ENCODE results near the gene SPESP1. TPM values are rescaled to one million over a fixed set of nuclear protein-coding genes. Genes with fewer than 3 reads are reported as not detected.
A peak's percentile ranks its signal among the peaks of the same experiment; 100 is the strongest.

The SPESP1 gene
- total and polyA plus RNA-seq, 2 of the 8 experiments (the other 6 are each of a cell fraction or from before 2014, with no cell fraction given): not detected

GRCh38 chr15:68897016-68897415 lies 33.3 kb upstream of the SPESP1 start:
- WGBS, 2 experiments (ENCODE audit: extremely low coverage in 1 of 2, insufficient coverage in 1 of 2, insufficient read length in 1 of 2, insufficient replicate concordance in 2 of 2, low coverage in 1 of 2, low lambda C conversion rate in 2 of 2, missing lambda C conversion rate in 1 of 2): 81% methylated on average over 1 of the region's 1 CpG; no CpG with 5 or more reads in 1 of the 2 experiments
- TF ChIP-seq TBP (IDR thresholded peaks at IDR 0.05; ENCODE audit: low read depth, low read length): no peak
- TF ChIP-seq BCL11A (IDR thresholded peaks at IDR 0.05; ENCODE audit: low read depth in 2 of 2, low read length in 2 of 2): no peak
- TF ChIP-seq RAD21 (IDR thresholded peaks at IDR 0.05 in 1 of 2, conservative IDR thresholded peaks at IDR 0.05 in 1 of 2; ENCODE audit: low read depth in 2 of 2, low read length in 2 of 2): no peak
- TF ChIP-seq MAFK (IDR thresholded peaks at IDR 0.05; ENCODE audit: low read depth, low read length): no peak
- no peak for TF ChIP-seq CBX5 (IDR thresholded peaks at IDR 0.05; ENCODE audit: low read depth, low read length)
- no peak for TF ChIP-seq CEBPB (IDR thresholded peaks at IDR 0.05; ENCODE audit: low read depth, low read length)
- TF ChIP-seq JUND (IDR thresholded peaks at IDR 0.05; ENCODE audit: low read length): no peak
- TF ChIP-seq SIX5 (IDR thresholded peaks at IDR 0.05; ENCODE audit: low read depth, low read length): no peak
- no peak for TF ChIP-seq TAF1 (IDR thresholded peaks at IDR 0.05; ENCODE audit: low read depth, low read length)
- no peak for TF ChIP-seq EP300 (IDR thresholded peaks at IDR 0.05; ENCODE audit: borderline replicate concordance in 1 of 2, low read depth in 2 of 2, low read length in 2 of 2)
- TF ChIP-seq SRF (IDR thresholded peaks at IDR 0.05; ENCODE audit: low read depth, low read length): no peak
- TF ChIP-seq YY1 (IDR thresholded peaks at IDR 0.05; ENCODE audit: low read depth, low read length): no peak
- TF ChIP-seq JUN (IDR thresholded peaks at IDR 0.05; ENCODE audit: low read depth, low read length): no peak
- no peak for TF ChIP-seq CHD1 (IDR thresholded peaks at IDR 0.05; ENCODE audit: low read depth, low read length)
- no peak for TF ChIP-seq KDM5A (IDR thresholded peaks at IDR 0.05; ENCODE audit: low read length)
- no peak for TF ChIP-seq SP1 (IDR thresholded peaks at IDR 0.05; ENCODE audit: low read depth, low read length)

More at GRCh38 chr15:68897016-68897415, 33.3 kb upstream of the SPESP1 start:
- H3K18ac ChIP-seq (ENCODE audit: extremely low read depth, low read length): no peak overlapping the region
- peak overlapping the region; percentile 50; the same call in 1 of the 2 replicates for H2AFZ ChIP-seq (ENCODE audit: low read length)
- ChIA-PET POLR2A (ENCODE audit: partially characterized antibody) (interaction anchor here (1.0 kb wide), 1 partner anchor 556 kb away, joined by 3 read pairs; the partner anchor contains the start of gene RPLP1), CTCF (ENCODE audit: partially characterized antibody) (interaction anchor here (1.0 to 2.4 kb wide), 6 partner anchors 11 to 31 kb away, joined by 3 to 8 read pairs (median 4); no protein-coding TSS in a partner anchor)
- no peak overlapping the region for H4K5ac ChIP-seq (ENCODE audit: insufficient read length, low read depth, low read length)
- H3K14ac ChIP-seq (ENCODE audit: insufficient read length): no peak overlapping the region
- H3K4ac ChIP-seq (replicated peaks; ENCODE audit: insufficient read length, low read depth, low read length): no peak overlapping the region
- H4K91ac ChIP-seq (replicated peaks; ENCODE audit: insufficient read length, low read length): no peak overlapping the region
- no peak overlapping the region for H3K9ac ChIP-seq (replicated peaks in 1 of 4; ENCODE audit: extremely low read depth in 1 of 4, low read depth in 3 of 4, low read length in 3 of 4)
- no peaks in the 10 kb centered on the region for H3K9me3 ChIP-seq (ENCODE audit: insufficient read depth in 2 of 2, low read depth in 1 of 2, low read length in 1 of 2)
- H2BK5ac ChIP-seq (ENCODE audit: low read depth, low read length): no peak overlapping the region
- H3K56ac ChIP-seq (replicated peaks; ENCODE audit: insufficient read length, low read depth, low read length): no peak overlapping the region
- DNase-seq (ENCODE audit: low read depth in 1 of 2, low spot score in 2 of 2): no peak
- H3K36me3 ChIP-seq (ENCODE audit: control insufficient read depth in 2 of 4, insufficient read depth in 4 of 4, low read length in 3 of 4): no peaks in the 10 kb centered on the region
- H3K4me3 ChIP-seq (ENCODE audit: extremely low read depth in 1 of 4, insufficient read depth in 2 of 4, low read depth in 3 of 4, low read length in 4 of 4): no peak overlapping the region
- H3K27ac ChIP-seq (ENCODE audit: low read depth, low read length): no peak overlapping the region
- H4K20me1 ChIP-seq (replicated peaks in 1 of 2; ENCODE audit: control insufficient read depth in 1 of 2, insufficient read depth in 2 of 2, low read length in 2 of 2): no peaks in the 10 kb centered on the region
- H3K4me1 ChIP-seq (replicated peaks in 1 of 4; ENCODE audit: control insufficient read depth in 3 of 4, insufficient read depth in 4 of 4, low read length in 3 of 4): peaks cover 0 to 2% (median 0%) of the 10 kb centered on the region in 4 experiments; a peak in 1 of 7 replicates
- no peaks in the 10 kb centered on the region for H3K79me1 ChIP-seq (ENCODE audit: low read depth, low read length)
- H3K27me3 ChIP-seq (replicated peaks in 1 of 4; ENCODE audit: control insufficient read depth in 3 of 4, extremely low read depth in 1 of 4, insufficient read depth in 3 of 4, low read length in 3 of 4): no peaks in the 10 kb centered on the region
- no peak overlapping the region for H2BK12ac ChIP-seq (ENCODE audit: low read depth, low read length)
- H3K23ac ChIP-seq (ENCODE audit: insufficient read length): no peak overlapping the region
- H4K8ac ChIP-seq (ENCODE audit: extremely low read depth, insufficient read depth, low read length): no peak overlapping the region
- no peaks in the 10 kb centered on the region for H3K79me2 ChIP-seq (ENCODE audit: control insufficient read depth in 1 of 2, insufficient read depth in 2 of 2, low read length in 2 of 2)
- FAIRE-seq: no peak
- no peak overlapping the region for H2AK5ac ChIP-seq (ENCODE audit: low read depth, low read length)
- no peak overlapping the region for H3K4me2 ChIP-seq (ENCODE audit: insufficient read depth in 1 of 2, low read depth in 2 of 2, low read length in 2 of 2)
- no peaks in the 10 kb centered on the region for H3K23me2 ChIP-seq (ENCODE audit: low read depth, low read length)
- H2BK15ac ChIP-seq (ENCODE audit: low read length): no peak overlapping the region
- H2BK20ac ChIP-seq (ENCODE audit: low read length): no peak overlapping the region
- H2BK120ac ChIP-seq (replicated peaks; ENCODE audit: low read depth, low read length): no peak overlapping the region
